HepG2 (cell line): ENCODE data around the gene DRD1. TPM values are rescaled to one million over a fixed set of nuclear protein-coding genes. Genes with fewer than 3 reads are reported as not detected.

Experiments
- ARID5B ChIP-seq: IDR thresholded peaks from 2 replicates; pipeline ENCODE4 v1.4.0; 2020; ENCODE audit warnings: mild to moderate bottlenecking, missing genetic modification reagents
- EP300 ChIP-seq, 3 experiments: sonication (generic) in 1 of 3; formaldehyde crosslinking in 1 of 3; IDR thresholded peaks; 2 replicates each; pipeline versions ENCODE4 v1.5.1 to v1.6.1; 2011 to 2020; ENCODE audit warnings: low read depth in 2 of 3, low read length in 2 of 3, borderline replicate concordance in 1 of 3, improper control_type of control experiment in 1 of 3, mild to moderate bottlenecking in 1 of 3, missing genetic modification reagents in 1 of 3, moderate library complexity in 1 of 3
- ERF ChIP-seq: IDR thresholded peaks from 2 replicates; pipeline ENCODE4 v1.6.1; 2018; ENCODE audit warnings: missing biosample characterization, missing genetic modification reagents
- HNF4A ChIP-seq: sonication (generic); formaldehyde crosslinking; IDR thresholded peaks from 2 replicates; pipeline ENCODE4 v1.4.0; 2020; ENCODE audit warnings: missing genetic modification reagents
- JUND ChIP-seq: sonication (generic); formaldehyde crosslinking; IDR thresholded peaks from 2 replicates; pipeline ENCODE4 v1.8.0; 2022; ENCODE audit warnings: mild to moderate bottlenecking, missing genetic modification reagents
- KDM2A ChIP-seq: sonication (generic); formaldehyde crosslinking; IDR thresholded peaks from 2 replicates; pipeline ENCODE4 v1.4.0; 2020; ENCODE audit warnings: low read depth, missing genetic modification reagents, borderline replicate concordance
- PRMT3 ChIP-seq: sonication (generic); formaldehyde crosslinking; IDR thresholded peaks from 2 replicates; pipeline ENCODE4 v1.8.1; 2022; ENCODE audit warnings: low read depth, mild to moderate bottlenecking, moderate library complexity, missing genetic modification reagents, borderline replicate concordance
- REPIN1 ChIP-seq: sonication (generic); formaldehyde crosslinking; IDR thresholded peaks from 2 replicates; pipeline ENCODE4 v1.8.0; 2022; ENCODE audit warnings: missing genetic modification reagents, low read depth, mild to moderate bottlenecking, borderline replicate concordance
- SALL1 ChIP-seq: sonication (generic); formaldehyde crosslinking; IDR thresholded peaks from 2 replicates; pipeline ENCODE4 v1.8.0; 2022; ENCODE audit warnings: mild to moderate bottlenecking, missing genetic modification reagents
- SOX6 ChIP-seq, 2 experiments: fragments of 450-650 bp in 1 of 2; sonication (generic) in 1 of 2; formaldehyde crosslinking in 1 of 2; IDR thresholded peaks; 2 replicates each; pipeline versions ENCODE4 v1.4.0 to v1.6.1; 2017 to 2020; ENCODE audit warnings: antibody characterized with exemption in 1 of 2, mild to moderate bottlenecking in 1 of 2, missing genetic modification reagents in 1 of 2
- SP5 ChIP-seq: IDR thresholded peaks from 2 replicates; pipeline ENCODE4 v1.6.1; 2016; ENCODE audit warnings: low read depth, borderline replicate concordance
- TCF12 ChIP-seq, 2 experiments: fragments of 450-650 bp in 1 of 2; sonication (generic) in 1 of 2; formaldehyde crosslinking in 1 of 2; IDR thresholded peaks; 2 replicates each; pipeline versions ENCODE4 v1.6.1 to v1.8.0; 2017 to 2022; ENCODE audit warnings: antibody characterized with exemption in 1 of 2, mild to moderate bottlenecking in 1 of 2, missing genetic modification reagents in 1 of 2, moderate library complexity in 1 of 2
- ZNF609 ChIP-seq: sonication (generic); formaldehyde crosslinking; IDR thresholded peaks from 2 replicates; pipeline ENCODE4 v1.4.0; 2020; ENCODE audit warnings: mild to moderate bottlenecking, missing genetic modification reagents, borderline replicate concordance
- polyA plus RNA-seq, 8 experiments: library from polyadenylated mRNA; depleted of rRNA in 3 of 8; stranded (reverse) in 7 of 8; unstranded in 1 of 8; fragments of >200 nt; fragmentation: Illumina TruSeq in 4 of 8; extraction: Trizol in 4 of 8; gene quantifications; 2 replicates each; pipeline versions ENCODE4 v1.2.1 to v1.2.3, GENCODE V29; 2011 to 2016; ENCODE audit warnings: low read depth in 4 of 8, missing spikeins in 1 of 8, mixed read lengths in 1 of 8; ENCODE audit not compliant: insufficient read depth in 1 of 8
- total RNA-seq, 5 experiments: library from RNA; depleted of rRNA; stranded (reverse); fragments of >200 nt; fragmentation: Illumina TruSeq; extraction: Trizol; gene quantifications; 2 replicates each; pipeline ENCODE4 v1.2.3, GENCODE V29; 2016; ENCODE audit warnings: low read depth in 1 of 5
- TF ChIP-seq, protein P1 (sequence below): sonication (generic); formaldehyde crosslinking; IDR thresholded peaks from 2 replicates; pipeline ENCODE4 v1.4.0; 2020; ENCODE audit warnings: mild to moderate bottlenecking, missing genetic modification reagents, borderline replicate concordance

Gene DRD1
- total and polyA plus RNA-seq, 2 of the 13 experiments (the other 11 are each of a cell fraction or from before 2014, with no cell fraction given), result not detected

- TF ChIP-seq, protein P1, sequence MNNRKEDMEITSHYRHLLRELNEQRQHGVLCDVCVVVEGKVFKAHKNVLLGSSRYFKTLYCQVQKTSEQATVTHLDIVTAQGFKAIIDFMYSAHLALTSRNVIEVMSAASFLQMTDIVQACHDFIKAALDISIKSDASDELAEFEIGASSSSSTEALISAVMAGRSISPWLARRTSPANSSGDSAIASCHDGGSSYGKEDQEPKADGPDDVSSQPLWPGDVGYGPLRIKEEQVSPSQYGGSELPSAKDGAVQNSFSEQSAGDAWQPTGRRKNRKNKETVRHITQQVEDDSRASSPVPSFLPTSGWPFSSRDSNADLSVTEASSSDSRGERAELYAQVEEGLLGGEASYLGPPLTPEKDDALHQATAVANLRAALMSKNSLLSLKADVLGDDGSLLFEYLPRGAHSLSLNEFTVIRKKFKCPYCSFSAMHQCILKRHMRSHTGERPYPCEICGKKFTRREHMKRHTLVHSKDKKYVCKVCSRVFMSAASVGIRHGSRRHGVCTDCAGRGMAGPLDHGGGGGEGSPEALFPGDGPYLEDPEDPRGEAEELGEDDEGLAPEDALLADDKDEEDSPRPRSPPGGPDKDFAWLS (CRISPR knock-in tag), result no peak
- TF ChIP-seq SALL1, result peak; percentile 38; the same call in 1 of the 2 replicates
- TF ChIP-seq REPIN1, result peak; percentile 45; the same call in 1 of the 2 replicates
- peak; percentile 88; the same call in 1 of the 2 replicates for TF ChIP-seq SP5 (CRISPR knock-in tag)
- TF ChIP-seq HNF4A, result peak; percentile 53; the same call in 1 of the 2 replicates
- TF ChIP-seq PRMT3, result no peak
- TF ChIP-seq SOX6 (IDR thresholded peaks at IDR 0.05), result no peak
- peak; percentile 57 for TF ChIP-seq SOX6 (CRISPR knock-in tag; IDR thresholded peaks at IDR 0.05)
- TF ChIP-seq JUND (CRISPR knock-in tag), result 0 out of 2 replicates have a peak, but pooled peaks have one; percentile 35
- 0 out of 2 replicates have a peak, but pooled peaks have one; percentile 28 for TF ChIP-seq KDM2A (CRISPR knock-in tag)
- peak; percentile 95 for TF ChIP-seq ARID5B (CRISPR knock-in tag)
- peak; percentile 69 for TF ChIP-seq ERF (CRISPR knock-in tag)
- TF ChIP-seq ZNF609 (CRISPR knock-in tag), result peak; percentile 99
- no peak for TF ChIP-seq TCF12 (IDR thresholded peaks at IDR 0.05)
- TF ChIP-seq TCF12 (CRISPR knock-in tag; IDR thresholded peaks at IDR 0.05), result no peak
- peak in 1 of 2 experiments; percentile 59; a peak in 1 of 4 replicates for TF ChIP-seq EP300 (IDR thresholded peaks at IDR 0.05; ENCODE audit: low read depth in 2 of 2, low read length in 2 of 2)
- TF ChIP-seq EP300 (CRISPR knock-in tag; IDR thresholded peaks at IDR 0.05; ENCODE audit: borderline replicate concordance), result no peak
Observed at GRCh38 chr5:175467983-175468690, 24.2 kb upstream of the DRD1 start (continued).
